COLO668 (cell line): Measurements from ENCODE around the gene DNAI1.
"Not testable (repeated sequence)": the region's sequence is repeated elsewhere in the genome, so short reads cannot be mapped to it uniquely, and the experiment has no call there.

Experiments
- DNase-seq: peaks from one replicate; lab custom pipeline; 2025; ENCODE audit not compliant: unreplicated experiment; lab: John Stamatoyannopoulos, UW

Gene DNAI1

GRCh38 chr9:34450644-34451043 is 8.0 kb upstream of the DNAI1 start:
- no peak for DNase-seq

- DNase-seq = no peak
Observed at GRCh38 chr9:34451135-34451534, 7.5 kb upstream of the DNAI1 start.

GRCh38 chr9:34451545-34451944 is 7.1 kb upstream of the DNAI1 start:
- DNase-seq = no peak

- no peak for DNase-seq
Observed at GRCh38 chr9:34452568-34452967, 6.0 kb upstream of the DNAI1 start.

GRCh38 chr9:34454571-34455065 is 4.0 kb upstream of the DNAI1 start:
- DNase-seq = no peak

- DNase-seq = no peak
Observed at GRCh38 chr9:34456151-34456550, 2.5 kb upstream of the DNAI1 start.

- no peak for DNase-seq
Observed at GRCh38 chr9:34456746-34457145, 1.9 kb upstream of the DNAI1 start.

GRCh38 chr9:34457266-34458012 is 1.2 kb upstream of the DNAI1 start:
- DNase-seq = peak; percentile 76

- DNase-seq = no peak
Observed at GRCh38 chr9:34458959-34459340, 345 bp downstream of the DNAI1 start.

- no peak for DNase-seq
Observed at GRCh38 chr9:34459356-34459755, 751 bp downstream of the DNAI1 start.

- no peak for DNase-seq
Observed at GRCh38 chr9:34459941-34460340, 1.3 kb downstream of the DNAI1 start.

GRCh38 chr9:34463098-34463900 is 4.7 kb downstream of the DNAI1 start:
- no peak for DNase-seq

GRCh38 chr9:34463901-34464232 is 5.3 kb downstream of the DNAI1 start:
- no peak for DNase-seq

- no peak for DNase-seq
Observed at GRCh38 chr9:34464571-34464970, 6.0 kb downstream of the DNAI1 start.

- no peak for DNase-seq
Observed at GRCh38 chr9:34465468-34465867, 6.9 kb downstream of the DNAI1 start.

- no peak for DNase-seq
Observed at GRCh38 chr9:34475097-34475496, 16.5 kb downstream of the DNAI1 start.

- DNase-seq = no peak
Observed at GRCh38 chr9:34477541-34477940, 18.9 kb downstream of the DNAI1 start.

GRCh38 chr9:34479431-34479866 is 20.8 kb downstream of the DNAI1 start:
- no peak for DNase-seq

- DNase-seq = not testable (repeated sequence)
Observed at GRCh38 chr9:34481620-34482019, 23.0 kb downstream of the DNAI1 start.

- DNase-seq = not testable (repeated sequence)
Observed at GRCh38 chr9:34482746-34483145, 24.1 kb downstream of the DNAI1 start.

- DNase-seq = no peak
Observed at GRCh38 chr9:34484678-34485077, 26.1 kb downstream of the DNAI1 start.

- DNase-seq = no peak
Observed at GRCh38 chr9:34485822-34486221, 27.2 kb downstream of the DNAI1 start.
